ENCODE results near the gene DUSP16. TPM values are rescaled to one million over a fixed set of nuclear protein-coding genes. Genes with fewer than 3 reads are reported as not detected.
A peak's percentile ranks its signal among the peaks of the same experiment; 100 is the strongest.

Gene DUSP16
- total RNA-seq, 1 experiment from 2014 or later: 63.9 TPM

DNA sequence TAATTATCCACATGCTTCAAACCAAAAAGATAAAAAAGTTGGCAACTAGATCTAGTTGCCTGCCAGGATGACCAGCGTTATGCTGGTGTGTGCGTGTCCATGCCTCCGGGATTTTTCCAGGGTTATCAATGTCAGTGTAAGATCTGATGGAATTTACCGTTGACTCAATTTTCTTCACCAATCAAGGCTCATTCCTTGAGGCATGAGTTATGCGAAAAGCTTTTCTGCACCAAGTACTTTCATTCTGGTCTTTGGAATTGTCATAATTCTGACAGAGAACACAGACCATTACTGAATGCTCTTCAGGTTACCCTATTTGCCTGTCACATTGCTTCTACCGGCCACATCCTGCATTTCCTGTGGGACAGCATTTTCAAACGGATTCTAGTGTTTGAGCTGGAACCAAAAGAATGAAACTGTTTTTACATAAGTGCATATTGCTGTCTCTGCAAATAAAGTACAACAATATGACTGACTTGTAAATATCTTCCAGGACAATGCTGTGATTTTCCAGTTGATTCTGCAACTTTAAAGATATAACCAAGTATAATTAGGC lies 91.8 kb downstream of the DUSP16 start:
- no TSS peak for BruUV-seq (replicated peaks)
- peak overlapping the region; percentile 25 for H3K27ac Mint-ChIP-seq (ENCODE audit: unreplicated experiment)
- peaks cover 6% of the 10 kb centered on the region for H3K4me1 Mint-ChIP-seq (ENCODE audit: low read depth, unreplicated experiment)
- TF ChIP-seq, protein P1, sequence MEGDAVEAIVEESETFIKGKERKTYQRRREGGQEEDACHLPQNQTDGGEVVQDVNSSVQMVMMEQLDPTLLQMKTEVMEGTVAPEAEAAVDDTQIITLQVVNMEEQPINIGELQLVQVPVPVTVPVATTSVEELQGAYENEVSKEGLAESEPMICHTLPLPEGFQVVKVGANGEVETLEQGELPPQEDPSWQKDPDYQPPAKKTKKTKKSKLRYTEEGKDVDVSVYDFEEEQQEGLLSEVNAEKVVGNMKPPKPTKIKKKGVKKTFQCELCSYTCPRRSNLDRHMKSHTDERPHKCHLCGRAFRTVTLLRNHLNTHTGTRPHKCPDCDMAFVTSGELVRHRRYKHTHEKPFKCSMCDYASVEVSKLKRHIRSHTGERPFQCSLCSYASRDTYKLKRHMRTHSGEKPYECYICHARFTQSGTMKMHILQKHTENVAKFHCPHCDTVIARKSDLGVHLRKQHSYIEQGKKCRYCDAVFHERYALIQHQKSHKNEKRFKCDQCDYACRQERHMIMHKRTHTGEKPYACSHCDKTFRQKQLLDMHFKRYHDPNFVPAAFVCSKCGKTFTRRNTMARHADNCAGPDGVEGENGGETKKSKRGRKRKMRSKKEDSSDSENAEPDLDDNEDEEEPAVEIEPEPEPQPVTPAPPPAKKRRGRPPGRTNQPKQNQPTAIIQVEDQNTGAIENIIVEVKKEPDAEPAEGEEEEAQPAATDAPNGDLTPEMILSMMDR (IDR thresholded peaks at IDR 0.05; ENCODE audit: insufficient read depth in 1 of 2, low read depth in 1 of 2, low read length in 1 of 2, severe bottlenecking in 1 of 2, unreplicated experiment in 1 of 2): no peak
- H3K4me3 Mint-ChIP-seq (ENCODE audit: unreplicated experiment): no peak overlapping the region
- no peak for DNase-seq
- H3K36me3 Mint-ChIP-seq (ENCODE audit: insufficient read depth, unreplicated experiment): peaks cover 84% of the 10 kb centered on the region
- Histone ChIP-seq H3K4me3 (ENCODE audit: low read depth, low read length) (no peak overlapping the region), H3K4me1 (no peaks in the 10 kb centered on the region), H3K9me3 (no peaks in the 10 kb centered on the region), H3K36me3 (ENCODE audit: control insufficient read depth, insufficient read depth, low read length) (peaks cover 3% of the 10 kb centered on the region), H3K27me3 (replicated peaks; ENCODE audit: control insufficient read depth, insufficient read depth, low read length) (no peaks in the 10 kb centered on the region)
- ChIA-PET CTCF (no interaction called here), POLR2A (no interaction called here)
- intact Hi-C loops (cut with micrococcal nuclease; ENCODE audit: unreplicated experiment): no loop called here
- peaks cover 17% of the 10 kb centered on the region for H3K9me3 Mint-ChIP-seq (ENCODE audit: unreplicated experiment)
- no peaks in the 10 kb centered on the region for H3K27me3 Mint-ChIP-seq (ENCODE audit: insufficient read depth, unreplicated experiment)

DNA sequence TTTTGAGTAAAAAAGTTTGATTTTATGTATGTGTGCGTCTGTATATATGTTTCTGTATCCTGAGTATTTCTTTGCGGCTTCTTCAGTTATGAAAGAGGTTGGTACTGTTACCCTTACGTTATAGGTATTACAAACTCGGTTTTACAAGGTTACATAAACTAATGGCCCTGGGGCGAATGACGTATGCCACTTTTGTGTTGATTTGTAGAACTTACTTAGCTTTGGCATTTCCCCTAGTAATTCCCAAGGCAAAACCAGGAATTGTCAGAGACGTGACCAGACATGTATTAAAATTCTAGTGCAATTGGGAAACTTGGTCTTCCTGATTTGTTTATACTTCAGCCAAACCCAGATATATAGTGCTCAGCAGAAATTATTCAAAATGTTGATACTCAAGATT lies 93.3 kb downstream of the DUSP16 start:
- DNase-seq: no peak
- peaks cover 6% of the 10 kb centered on the region; the same call in 1 of the 2 replicates for H3K4me1 ChIP-seq
- H3K9me3 ChIP-seq: no peaks in the 10 kb centered on the region
- H3K4me3 ChIP-seq (ENCODE audit: low read depth, low read length): no peak overlapping the region
- H3K36me3 ChIP-seq (ENCODE audit: control insufficient read depth, insufficient read depth, low read length): peaks cover 3% of the 10 kb centered on the region
- Mint-ChIP-seq H3K4me3 (ENCODE audit: unreplicated experiment) (no peak overlapping the region), H3K4me1 (ENCODE audit: low read depth, unreplicated experiment) (peaks cover 18% of the 10 kb centered on the region), H3K27me3 (ENCODE audit: insufficient read depth, unreplicated experiment) (no peaks in the 10 kb centered on the region), H3K36me3 (ENCODE audit: insufficient read depth, unreplicated experiment) (peaks cover 81% of the 10 kb centered on the region), H3K9me3 (ENCODE audit: unreplicated experiment) (peaks cover 17% of the 10 kb centered on the region), H3K27ac (ENCODE audit: unreplicated experiment) (peak overlapping the region; percentile 25)
- intact Hi-C loops (cut with micrococcal nuclease; ENCODE audit: unreplicated experiment): no loop called here
- ChIA-PET POLR2A (no interaction called here), CTCF (no interaction called here)
- H3K27me3 ChIP-seq (replicated peaks; ENCODE audit: control insufficient read depth, insufficient read depth, low read length): no peaks in the 10 kb centered on the region
- TF ChIP-seq, protein P1 (IDR thresholded peaks at IDR 0.05; ENCODE audit: insufficient read depth in 1 of 2, low read depth in 1 of 2, low read length in 1 of 2, severe bottlenecking in 1 of 2, unreplicated experiment in 1 of 2): no peak
- no TSS peak for BruUV-seq (replicated peaks)

DNA sequence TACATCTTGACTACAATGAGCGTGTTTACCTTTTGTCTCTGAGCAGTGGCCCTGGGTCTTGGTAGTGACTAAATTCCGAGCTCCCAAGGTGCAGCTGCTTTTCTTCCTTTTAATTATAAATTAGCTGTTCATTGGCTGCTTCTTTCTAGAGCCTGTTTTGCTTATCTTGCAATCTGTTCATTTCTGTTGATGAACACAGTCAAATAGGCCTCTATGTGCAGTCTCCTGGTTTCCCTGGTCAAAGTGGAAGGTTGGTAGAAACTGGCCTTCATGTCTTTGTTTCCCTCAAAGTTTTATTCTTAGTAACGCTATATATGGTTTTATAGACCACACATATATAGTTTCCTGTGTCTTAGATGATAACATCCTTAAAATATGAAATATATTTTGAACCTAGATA lies 94.1 kb downstream of the DUSP16 start:
- Mint-ChIP-seq H3K4me3 (ENCODE audit: unreplicated experiment) (no peak overlapping the region), H3K27me3 (ENCODE audit: insufficient read depth, unreplicated experiment) (no peaks in the 10 kb centered on the region), H3K27ac (ENCODE audit: unreplicated experiment) (peak overlapping the region; percentile 33), H3K4me1 (ENCODE audit: low read depth, unreplicated experiment) (peaks cover 20% of the 10 kb centered on the region), H3K9me3 (ENCODE audit: unreplicated experiment) (peaks cover 17% of the 10 kb centered on the region), H3K36me3 (ENCODE audit: insufficient read depth, unreplicated experiment) (peaks cover 77% of the 10 kb centered on the region)
- H3K4me3 ChIP-seq (ENCODE audit: low read depth, low read length): no peak overlapping the region
- ChIA-PET POLR2A (no interaction called here), CTCF (no interaction called here)
- no peaks in the 10 kb centered on the region for H3K9me3 ChIP-seq
- H3K27me3 ChIP-seq (replicated peaks; ENCODE audit: control insufficient read depth, insufficient read depth, low read length): no peaks in the 10 kb centered on the region
- BruUV-seq (replicated peaks): no TSS peak
- DNase-seq: no peak
- peaks cover 6% of the 10 kb centered on the region; the same call in 1 of the 2 replicates for H3K4me1 ChIP-seq
- intact Hi-C loops (cut with micrococcal nuclease; ENCODE audit: unreplicated experiment): no loop called here
- H3K36me3 ChIP-seq (ENCODE audit: control insufficient read depth, insufficient read depth, low read length): peaks cover 3% of the 10 kb centered on the region
- TF ChIP-seq, protein P1 (IDR thresholded peaks at IDR 0.05; ENCODE audit: insufficient read depth in 1 of 2, low read depth in 1 of 2, low read length in 1 of 2, severe bottlenecking in 1 of 2, unreplicated experiment in 1 of 2): no peak
